Eye (tissue), 1 donor: ENCODE measurements around the gene THOC6.
"Not testable (repeated sequence)": the region's sequence is repeated elsewhere in the genome, so short reads cannot be mapped to it uniquely, and the experiment has no call there.

Source experiments
- DNase-seq: peaks from one replicate; pipeline ENCODE4 v3.0.0-alpha.2; 2015

THOC6 gene

GRCh38 chr16:3075946-3076345 is 52.1 kb downstream of the THOC6 start:
- not testable (repeated sequence) for DNase-seq

GRCh38 chr16:3076577-3076976 is 52.7 kb downstream of the THOC6 start:
- no peak for DNase-seq
